Uterus (tissue), 2 donors: ENCODE data around the gene SARS2.

Source experiments
- CTCF ChIP-seq, 4 experiments: fragments of 200-600 bp in 2 of 4; fragments of 450-650 bp in 2 of 4; sonication (generic) in 2 of 4; IDR thresholded peaks; one replicate each; pipeline ENCODE4 v1.5.1; 2016 to 2019; ENCODE audit warnings: antibody characterized with exemption in 4 of 4, mild to moderate bottlenecking in 2 of 4, moderate library complexity in 1 of 4
- POLR2A ChIP-seq, 2 donors: fragments of 450-650 bp; IDR thresholded peaks; one replicate each; pipeline ENCODE4 v1.6.1; 2016; ENCODE audit warnings: antibody characterized with exemption in 2 of 2, mild to moderate bottlenecking in 1 of 2, moderate library complexity in 1 of 2

DNA sequence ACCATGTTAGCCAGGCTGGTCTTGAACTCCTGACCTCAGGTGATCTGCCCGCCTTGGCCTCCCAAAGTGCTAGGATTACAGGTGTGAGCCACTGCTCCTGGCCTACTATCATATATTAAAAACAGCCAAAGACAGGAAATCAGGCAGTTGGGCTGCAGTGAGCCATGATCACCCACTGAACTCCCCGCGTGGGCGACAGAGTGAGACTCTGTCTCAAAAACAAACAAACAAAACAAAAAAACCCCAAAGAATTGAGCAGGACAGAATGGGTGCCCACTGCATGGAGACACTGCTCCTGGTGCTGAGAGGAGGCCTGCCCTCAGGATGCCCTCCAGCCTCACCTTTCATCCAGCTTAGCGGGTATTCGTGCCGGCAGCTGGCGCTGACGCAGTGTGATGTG is 47.3 kb downstream of the SARS2 start:
- TF ChIP-seq CTCF (IDR thresholded peaks at IDR 0.05) (no peak), POLR2A (IDR thresholded peaks at IDR 0.05) (no peak)
